Right forelimb (tissue), 1 donor: ENCODE data around the gene MYF6.

ENCODE experiments used
- DNase-seq: peaks from one replicate; pipeline ENCODE4 v3.0.0-alpha.2; 2018

Gene MYF6

DNA sequence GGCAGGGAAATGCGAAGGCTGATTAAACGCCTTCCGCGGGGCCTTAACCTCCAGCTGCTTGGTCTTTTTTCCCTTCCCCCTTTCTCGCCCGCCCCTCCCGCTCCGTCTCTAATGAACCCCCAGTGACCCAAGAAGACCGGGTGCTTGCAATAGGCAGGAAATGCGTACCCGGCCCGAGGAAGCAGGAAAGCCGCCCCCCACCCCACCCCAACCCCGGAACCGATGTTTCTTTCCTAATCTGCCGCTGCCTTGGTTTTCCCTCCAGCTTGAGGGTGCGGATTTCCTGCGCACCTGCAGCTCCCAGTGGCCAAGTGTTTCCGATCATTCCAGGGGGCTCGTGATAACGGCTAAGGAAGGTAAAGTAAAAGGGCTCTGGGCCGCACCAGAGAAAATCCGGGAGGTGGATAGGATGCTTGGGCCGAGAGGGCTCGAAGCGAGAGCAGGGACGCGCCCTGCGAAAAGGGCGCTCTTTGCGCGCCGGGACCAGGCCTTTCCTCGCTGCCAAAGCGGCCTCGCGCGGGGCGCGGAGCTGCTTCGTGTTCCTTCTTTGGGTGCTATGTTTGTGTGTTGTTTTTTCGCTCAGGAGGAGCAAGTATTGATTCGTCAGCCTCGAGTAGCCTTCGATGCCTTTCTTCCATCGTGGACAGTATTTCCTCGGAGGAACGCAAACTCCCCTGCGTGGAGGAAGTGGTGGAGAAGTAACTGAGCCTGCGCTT is 983 bp downstream of the MYF6 start:
- peak; percentile 63 for DNase-seq

DNA sequence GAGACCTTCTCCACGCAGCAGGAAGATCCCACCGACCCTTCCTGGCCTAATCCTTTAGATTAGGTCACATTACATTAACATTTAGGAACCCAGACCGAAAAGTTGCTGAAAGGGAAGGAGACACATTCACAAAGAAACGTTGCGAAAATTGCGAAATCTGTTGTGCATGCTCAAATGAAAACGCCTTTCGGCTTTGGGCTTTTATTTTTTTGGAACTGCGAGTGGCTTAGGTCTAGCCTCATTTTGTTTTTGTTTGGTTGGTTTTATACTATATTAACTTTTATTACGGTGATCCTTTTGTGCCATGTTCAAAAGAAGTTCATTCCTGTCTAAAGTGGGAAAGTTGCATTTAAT is 1.5 kb downstream of the MYF6 start:
- DNase-seq, result no peak

DNA sequence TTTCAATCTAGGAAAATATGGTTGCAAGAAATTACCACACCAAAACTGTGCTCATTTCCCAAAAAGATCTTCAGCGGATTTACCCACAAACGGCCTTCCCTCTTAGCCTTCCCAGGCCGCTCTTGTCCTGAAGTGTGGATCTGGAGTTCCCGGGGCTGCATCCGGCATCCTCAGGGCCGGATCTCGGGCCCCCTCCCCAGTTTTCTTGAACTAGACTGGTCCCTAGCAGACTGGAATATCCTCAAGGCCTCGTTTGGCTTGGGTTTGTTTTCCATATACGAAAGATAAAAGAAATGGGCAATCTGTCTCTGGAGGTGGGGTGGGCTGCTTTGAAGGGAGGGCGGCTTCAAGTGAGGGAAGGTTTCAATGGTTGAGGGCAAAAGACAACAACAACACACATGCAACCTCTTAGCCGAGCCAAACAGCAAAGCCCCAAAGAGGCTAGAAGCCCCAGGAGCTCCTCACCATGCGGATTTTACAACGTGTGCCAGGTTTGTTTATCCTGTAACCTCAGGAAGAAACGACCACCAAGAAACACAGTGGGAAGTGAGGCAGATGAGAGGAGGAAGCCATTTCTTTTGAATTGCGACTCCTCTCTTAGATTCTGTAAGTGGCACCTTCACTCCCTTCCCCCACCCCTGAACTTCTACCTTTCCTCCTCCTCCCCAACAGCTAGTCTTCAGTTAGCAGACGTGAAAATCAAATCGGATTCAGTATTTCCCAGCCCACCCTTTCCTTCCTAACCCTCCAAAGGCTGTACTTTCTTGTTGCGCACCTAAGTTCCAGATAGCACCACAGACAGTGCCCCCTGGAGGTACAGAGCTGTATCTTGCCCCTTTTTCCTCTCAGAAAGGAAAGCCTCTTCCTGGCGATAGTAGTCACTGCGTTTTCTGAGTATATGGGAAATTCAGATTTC is 2.6 kb downstream of the MYF6 start:
- DNase-seq, result no peak

DNA sequence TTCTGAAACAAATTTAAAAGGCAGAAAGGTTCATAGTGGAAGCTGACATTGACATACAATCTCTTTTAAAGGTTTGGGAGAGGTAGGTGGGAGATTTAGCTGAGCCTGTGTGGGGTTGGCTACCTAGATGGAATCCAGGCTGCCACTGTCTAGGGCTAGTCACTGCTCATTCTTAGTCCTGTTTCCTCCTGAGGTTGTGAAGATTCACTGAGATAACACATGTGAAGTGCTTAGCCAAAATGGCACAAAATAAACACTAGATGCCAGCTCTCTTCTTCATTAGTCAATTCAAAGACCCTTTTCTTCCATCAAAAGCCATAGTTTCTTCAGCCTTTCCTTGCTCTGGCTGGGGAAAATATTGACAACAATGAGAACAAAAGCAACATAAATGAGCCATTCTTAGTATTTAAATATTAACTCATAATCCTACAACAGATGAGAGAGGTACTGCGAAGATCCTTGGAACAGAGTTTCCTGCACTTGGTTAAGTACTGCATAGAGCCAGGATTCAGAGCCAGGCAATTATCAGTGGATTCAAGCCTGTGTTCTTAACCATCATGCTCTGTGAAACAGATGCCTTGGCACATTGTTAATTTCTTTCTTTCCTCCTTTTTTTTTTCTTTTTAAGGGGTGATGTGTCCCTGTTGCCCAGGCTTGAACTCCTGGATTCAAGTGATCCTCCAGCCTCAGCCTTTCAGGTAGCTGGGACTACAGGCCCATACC is 3.5 kb downstream of the MYF6 start:
- no peak for DNase-seq

DNA sequence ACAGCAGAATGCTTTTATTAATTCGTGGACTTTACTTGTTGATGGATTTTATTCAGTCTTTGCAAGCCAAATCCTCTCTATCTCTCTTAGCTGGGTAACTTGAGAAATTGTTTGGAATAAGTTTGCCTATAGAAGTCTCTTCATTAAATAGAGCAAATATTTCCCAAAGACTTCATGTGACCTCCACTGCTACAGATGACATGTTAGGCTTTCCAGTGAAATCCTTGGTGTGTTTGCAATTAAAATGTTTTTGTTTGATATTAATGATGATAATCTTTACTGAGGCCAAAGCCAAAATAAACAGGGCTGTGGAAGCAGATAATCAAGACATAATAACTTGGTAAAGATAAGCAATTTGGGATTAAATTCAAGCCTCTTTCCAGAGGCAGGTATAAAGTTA is 4.4 kb downstream of the MYF6 start:
- no peak for DNase-seq

DNA sequence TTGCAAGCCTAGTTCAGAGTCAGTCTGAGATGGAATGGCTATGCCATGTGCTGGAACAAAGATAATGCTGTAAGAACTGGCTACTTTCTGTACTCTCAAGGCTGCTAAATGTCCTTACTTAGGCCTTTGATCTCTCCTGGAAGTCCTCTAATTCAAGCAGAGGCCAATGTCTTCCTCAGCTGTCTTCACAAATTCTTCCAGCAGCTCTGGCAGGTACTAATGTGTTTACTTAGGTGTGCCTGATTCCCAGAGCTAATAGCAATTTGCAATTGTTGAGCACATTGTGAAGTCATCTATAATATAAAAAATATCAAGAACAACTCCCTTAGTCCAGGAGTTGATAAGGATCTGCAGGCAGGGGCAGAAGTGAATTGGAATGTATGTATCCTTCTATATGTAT is 5.4 kb downstream of the MYF6 start:
- DNase-seq, result no peak

DNA sequence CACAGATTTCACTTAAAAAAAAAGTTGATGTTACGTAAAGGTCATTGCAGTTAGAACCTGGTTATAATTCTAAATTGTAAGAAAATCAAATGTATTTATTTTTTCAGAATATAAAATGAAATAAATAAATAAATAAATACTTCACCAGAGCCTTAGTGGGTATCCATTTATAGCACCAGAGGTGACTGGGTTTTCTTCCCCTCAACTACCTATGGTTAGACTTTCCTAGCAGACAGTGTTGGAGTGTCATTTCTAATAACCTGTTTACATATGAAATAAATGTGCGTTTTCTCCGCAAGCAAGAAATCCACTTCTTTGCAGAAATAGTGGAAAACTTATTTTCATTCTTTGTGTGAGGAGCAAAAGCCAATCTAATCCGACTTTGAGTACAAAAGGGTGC is 6.0 kb downstream of the MYF6 start:
- DNase-seq, result no peak

DNA sequence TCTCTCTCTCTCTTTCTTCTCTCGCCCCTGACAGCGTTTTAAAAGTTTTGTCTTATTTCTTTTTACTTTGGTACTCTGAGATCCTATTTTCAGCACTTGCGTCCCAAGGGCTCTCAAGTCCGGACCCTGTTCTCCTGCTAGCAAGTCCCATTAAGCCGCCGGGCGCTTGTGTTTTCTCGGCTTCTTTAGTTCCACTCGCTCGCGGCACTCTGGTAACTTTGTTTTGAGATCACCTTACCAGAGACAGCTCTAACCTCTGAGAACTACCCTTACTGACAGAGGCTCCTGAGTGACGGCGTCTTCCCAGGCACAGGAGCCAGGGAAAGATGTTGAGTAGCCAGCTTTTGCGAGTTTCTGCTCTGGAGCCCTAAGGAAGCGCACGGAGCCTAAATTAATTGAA is 6.6 kb downstream of the MYF6 start:
- no peak for DNase-seq

DNA sequence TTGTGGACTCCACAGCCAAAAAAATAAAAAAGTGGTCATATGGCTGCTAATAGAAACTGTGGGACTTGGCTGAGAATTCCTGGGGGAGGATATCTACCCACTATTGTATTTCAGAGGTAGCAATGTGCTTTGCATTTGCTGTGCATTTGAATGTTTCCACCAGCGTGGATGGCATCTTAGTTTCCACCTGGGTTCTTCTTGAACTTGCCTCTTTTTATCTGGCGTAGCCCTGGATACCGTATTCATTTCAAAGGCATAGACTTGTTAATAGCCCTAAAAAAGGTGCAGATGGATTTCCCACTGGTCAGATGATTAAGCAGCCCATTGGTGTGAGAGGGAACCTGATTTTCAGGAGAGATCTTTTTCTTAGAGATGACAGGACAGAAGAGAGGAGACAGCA is 7.4 kb downstream of the MYF6 start:
- DNase-seq, result no peak

DNA sequence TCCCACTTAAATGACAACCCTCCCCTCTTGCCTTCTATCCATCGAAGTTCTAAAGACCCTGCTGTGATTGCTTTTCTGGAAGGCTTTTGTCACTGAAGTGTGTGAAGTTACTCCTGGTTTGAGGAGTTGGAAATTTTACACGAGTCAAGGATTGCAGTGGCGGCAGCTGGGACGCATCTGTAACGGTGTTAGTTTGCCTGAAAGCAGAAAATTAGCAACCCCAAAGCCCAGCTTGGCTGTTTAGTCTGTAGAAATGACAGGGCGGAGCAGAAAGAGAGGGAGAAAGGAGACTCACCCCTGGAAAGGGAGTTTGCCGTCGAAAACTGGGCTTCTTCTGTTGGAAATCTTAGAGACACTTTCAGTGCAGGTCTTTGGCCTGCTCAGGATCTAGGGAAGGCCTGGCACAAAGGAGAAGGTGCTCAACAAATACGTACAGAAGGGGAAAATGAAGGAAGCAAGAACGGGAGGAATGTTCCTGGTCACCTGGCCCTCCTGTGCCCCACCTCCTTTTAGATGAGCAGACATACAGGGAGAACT is 8.3 kb downstream of the MYF6 start:
- no peak for DNase-seq

DNA sequence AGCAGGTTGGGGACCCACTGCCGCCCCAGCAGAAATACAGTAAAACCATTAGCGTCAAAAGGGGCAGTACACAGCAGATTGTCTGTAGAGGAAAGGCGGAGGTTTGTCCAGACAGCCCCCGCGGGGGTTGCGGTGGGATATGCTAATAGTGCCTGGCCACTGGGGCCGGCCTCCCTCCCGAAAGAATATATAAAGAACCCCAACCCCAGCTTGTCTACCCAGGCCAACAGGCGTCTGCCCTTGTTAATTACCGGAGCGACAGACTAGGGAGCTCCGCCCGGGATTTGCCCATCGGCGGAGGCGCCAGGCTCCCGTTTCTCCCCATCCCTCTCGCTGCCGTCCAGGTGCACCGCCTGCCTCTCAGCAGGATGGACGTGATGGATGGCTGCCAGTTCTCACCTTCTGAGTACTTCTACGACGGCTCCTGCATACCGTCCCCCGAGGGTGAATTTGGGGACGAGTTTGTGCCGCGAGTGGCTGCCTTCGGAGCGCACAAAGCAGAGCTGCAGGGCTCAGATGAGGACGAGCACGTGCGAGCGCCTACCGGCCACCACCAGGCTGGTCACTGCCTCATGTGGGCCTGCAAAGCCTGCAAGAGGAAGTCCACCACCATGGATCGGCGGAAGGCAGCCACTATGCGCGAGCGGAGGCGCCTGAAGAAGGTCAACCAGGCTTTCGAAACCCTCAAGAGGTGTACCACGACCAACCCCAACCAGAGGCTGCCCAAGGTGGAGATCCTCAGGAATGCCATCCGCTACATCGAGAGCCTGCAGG is 9.4 kb downstream of the MYF6 start, which contains the start of gene MYF5:
Gene MYF5 (plus strand): TSS at position 217 of the 774 bp plus-strand sequence. CDS start 152 bp downstream, at position 369.
- DNase-seq, result peak; percentile 60

DNA sequence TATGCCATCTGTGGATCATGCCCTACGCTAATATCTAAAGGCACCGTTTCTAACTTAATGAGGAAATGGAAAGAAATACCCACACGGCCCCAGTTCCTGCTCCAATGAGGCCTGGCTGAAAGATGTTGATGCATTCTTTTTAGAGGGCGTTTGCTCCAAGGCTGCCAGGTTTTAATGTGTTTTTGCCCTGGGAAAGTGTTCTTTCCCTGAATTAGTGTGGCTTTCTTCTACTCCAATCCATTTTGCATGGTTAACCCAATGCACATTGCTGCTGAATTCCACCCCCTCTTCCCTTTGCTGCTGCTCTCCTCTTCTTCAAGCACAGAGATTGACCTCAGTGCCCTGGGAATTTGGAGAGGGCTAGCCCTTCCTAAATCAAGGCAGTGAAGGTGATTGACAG is 10.4 kb downstream of the MYF6 start:
- no peak for DNase-seq

DNA sequence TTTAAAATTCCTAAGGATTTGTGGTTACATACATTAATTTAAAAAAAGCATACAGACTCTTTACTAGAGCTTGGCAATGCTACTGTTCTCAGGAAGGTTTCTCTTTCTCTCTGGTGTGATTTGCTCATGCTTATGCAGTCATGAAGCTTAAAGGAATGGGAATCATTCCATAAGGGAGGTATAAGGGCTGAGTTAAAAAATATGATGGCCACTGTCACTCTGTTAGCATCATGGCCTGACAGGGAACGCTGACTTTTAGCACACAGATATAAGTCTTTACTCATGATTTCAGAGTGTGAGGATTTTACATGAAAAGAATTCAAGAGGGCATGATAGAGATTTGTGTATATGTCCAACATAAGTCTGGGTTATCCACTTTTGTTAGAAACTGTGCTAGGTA is 13.1 kb downstream of the MYF6 start:
- DNase-seq, result no peak

DNA sequence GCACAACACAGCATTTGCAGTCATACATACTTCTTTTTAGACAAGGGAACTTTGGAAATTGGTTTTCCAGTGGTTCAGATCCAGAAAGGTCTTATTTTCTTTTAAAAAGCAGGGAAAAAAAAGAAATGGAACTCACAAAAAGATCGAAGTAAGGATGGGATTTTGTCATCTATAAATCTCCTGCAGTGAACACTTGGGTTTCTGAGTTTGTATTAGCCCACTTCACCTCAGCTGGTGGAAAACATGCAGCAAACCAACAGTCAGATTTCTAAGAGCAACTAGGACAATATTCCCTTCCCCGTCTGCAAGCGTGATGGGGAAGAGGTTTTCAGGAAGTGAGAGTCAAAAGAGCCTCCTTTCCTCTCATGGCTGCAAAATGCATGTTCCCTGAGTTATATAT is 13.9 kb downstream of the MYF6 start:
- DNase-seq, result no peak

DNA sequence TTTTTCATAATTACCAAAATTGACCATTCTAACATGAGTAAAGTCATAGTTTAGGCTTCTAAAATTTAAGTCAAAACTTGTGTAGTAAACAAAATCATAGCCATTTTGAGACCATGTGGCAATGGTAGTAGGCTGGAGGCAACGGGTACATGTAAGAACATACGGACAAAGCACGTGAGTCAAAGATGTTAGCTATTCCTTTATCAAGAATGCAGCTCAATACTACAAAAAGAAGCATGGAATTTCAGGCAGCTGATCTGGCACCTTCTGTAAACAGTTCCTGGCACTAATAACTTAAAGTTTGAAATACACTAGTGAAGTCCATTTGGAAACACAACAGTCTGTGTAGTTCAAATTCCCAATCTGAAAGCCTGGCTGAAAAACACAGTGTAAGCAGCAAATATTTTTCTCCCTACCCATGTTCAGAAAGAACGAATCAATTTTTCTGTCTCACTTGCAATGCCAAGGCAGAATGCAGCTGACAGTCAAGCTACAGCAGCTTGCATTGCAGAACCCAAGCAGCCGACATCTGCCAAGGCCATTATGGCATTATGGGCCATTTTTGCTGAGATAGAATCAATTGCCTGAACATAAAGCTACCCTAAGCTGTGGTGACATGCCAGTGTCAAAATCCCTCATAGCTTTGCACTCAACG is 38.5 kb downstream of the MYF6 start:
- DNase-seq, result no peak

DNA sequence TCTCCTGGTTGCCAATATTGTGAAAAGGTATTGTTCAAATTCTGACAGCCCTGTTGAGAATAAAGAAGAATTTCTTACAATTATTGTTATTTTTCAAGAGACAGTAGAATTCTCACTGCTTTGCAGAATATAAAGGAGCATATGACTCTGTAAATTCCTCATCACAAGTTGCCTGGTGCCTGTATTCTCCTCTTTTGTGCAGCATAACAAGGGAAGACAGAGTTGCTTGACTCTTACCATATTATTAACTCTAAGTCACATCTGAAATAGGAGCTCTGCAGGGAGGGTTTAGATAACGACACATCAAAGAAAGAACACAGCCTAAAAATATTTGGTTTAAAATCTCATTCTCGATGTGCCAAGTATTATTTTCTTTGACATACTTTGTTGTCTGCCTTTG is 40.4 kb downstream of the MYF6 start:
- DNase-seq, result no peak

DNA sequence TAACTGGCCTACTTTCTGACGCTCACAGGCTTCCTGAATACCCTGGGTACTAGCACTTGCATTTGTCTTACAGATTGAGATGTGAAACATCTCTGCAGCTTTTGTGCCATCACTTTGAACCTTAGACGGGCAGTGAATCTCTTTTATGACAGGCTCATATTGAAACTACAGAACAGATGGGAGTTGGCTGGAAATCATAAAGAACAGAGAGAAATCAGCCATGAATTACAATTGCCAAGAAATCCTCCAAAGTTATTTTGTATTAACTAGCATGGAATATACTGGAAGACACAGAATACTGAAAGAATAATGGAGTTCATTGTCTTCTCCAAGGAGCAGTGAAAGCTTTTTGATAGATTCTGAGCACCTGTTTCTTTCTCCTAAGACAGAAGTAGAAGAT is 42.0 kb downstream of the MYF6 start:
- no peak for DNase-seq

DNA sequence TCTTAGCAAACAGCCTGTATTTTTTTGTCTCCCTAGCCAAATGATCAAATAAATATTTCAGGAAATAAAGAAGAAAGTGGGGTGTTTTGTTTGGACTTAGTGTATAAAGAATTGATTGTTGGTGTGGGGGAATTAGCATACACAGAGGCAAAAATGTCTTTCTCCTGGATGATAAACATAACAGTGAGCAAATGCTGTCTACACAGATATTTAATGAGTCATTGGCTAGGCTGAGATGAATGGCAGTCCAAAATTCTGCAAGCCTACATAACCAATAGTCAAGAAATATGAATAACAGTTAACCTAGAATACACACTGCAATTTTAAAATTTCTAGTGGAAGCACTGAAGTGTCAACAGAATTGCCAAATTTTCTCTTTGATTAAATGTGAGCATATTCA is 45.0 kb downstream of the MYF6 start:
- DNase-seq, result no peak

DNA sequence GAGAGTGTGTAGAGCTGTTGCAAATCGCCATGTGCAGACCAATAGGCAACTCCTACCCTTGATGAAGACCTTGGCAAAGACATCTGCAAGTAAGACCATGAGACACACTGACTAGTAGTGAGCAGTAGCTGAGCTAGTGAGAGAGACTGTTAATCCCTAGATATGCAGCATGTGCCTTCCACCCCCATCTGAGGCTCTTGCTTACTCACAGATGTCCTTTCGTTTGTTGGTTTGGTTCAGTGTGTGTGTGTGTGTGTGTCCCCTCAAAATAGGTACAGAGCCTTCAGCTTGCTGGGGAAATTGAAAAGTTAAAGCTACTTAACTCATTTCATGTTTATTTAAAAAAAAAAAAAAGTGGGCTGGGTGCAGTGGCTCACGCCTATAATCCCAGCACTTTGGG is 46.8 kb downstream of the MYF6 start:
- DNase-seq, result no peak

DNA sequence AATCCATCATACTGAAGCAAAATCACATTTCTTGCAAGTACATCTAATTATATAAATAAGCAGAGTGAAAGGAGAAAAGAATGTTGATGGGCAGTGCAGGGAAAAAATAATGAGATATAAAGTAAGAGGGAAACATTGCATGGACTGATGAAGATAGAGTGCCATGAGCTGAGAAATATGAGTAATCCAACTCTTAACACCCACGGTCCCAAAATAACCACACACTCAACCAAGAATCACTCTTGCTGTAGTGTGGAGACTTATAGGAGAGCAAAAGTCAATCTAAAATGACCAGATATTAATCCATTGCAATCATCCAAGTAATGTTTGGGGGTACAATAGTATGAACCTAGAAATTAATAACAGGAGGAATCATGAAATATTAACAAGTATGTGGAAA is 49.4 kb downstream of the MYF6 start:
- DNase-seq, result no peak
